NCI-H526 treated with DMSO at 0.1 percent for 48 hours (cell line): ENCODE measurements around the gene EMC8.

ENCODE experiments used
- DNase-seq: peaks from one replicate; lab custom pipeline; 2025; lab: John Stamatoyannopoulos, UW

EMC8 gene

DNA sequence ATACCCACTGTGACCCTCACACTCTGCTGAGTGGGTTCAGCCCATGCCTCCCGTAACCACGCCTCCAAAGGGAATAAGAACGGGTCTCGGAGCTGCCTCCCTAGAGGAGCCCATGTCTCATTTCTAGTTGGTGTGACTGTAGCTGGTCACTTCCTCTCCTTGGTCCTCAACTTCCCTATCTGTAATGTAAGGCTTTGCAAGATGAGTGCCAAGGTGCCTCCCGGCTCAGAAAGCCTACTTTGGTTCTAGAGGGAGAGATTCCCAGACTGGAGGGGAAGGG lies 69.2 kb downstream of the EMC8 start:
- no peak for DNase-seq

DNA sequence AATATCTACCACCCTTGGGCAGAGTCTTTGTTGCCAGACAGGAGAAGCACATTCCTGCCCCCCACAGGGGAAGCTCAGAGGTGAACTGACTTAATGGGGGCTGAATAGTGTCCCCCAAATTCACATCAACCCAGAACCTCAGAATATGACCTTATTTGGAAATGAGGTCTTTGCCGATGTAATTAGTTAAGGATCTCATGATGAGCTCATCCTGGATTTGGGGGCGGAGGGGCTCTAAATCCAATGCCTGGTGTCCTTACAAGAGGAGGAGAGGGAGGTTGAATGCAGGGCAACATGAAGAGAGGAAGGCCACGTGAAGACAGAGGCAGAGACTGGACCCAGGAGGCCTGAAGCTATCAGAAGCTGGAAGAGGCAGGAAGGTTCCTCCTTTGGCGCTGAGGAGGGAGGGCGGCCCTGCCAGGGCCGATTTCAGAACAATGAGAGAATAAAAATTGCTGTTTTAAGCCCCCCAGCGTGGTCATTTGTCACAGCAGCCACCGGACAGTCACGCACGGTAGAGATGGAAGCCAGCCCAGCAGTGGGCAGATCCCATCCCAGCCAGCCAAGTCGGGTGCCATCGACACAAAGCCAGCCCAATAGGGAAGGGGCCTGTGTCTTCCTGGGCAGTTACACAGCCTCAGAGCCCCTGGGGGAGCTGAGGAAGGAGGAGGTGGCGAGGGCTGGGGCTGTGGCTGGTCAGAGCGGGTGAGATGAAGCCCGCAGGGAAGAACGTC lies 69.7 kb downstream of the EMC8 start:
- DNase-seq = no peak

DNA sequence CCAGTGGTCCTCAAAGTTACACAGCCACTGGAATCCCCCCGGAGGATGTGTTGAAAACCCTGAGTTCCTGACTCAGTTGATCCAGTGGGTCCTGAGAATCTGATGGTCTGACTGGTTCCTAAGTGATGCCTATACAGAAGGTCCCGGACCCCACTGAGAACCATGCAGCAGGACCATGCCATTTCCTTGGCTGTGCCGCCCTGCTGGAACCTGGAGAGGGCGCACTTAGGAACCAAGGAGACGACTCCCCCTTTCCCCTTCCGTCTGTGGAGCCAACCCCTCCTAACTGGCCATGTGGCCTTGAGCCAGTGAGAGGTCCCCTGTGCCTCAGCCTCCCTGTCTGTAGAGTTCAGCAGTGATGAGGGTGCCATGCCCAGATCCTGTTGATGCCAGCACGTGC lies 70.5 kb downstream of the EMC8 start:
- DNase-seq = no peak
